ENCODE data around the gene COBL. TPM values are rescaled to one million over a fixed set of nuclear protein-coding genes. Genes with fewer than 3 reads are reported as not detected.

Gene COBL
- total and polyA plus RNA-seq, 2 of the 4 experiments (the other 2 are of a cell fraction): under 0.01 TPM; not detected in 1

GRCh38 chr7:51158742-51159445, 157.7 kb downstream of the COBL start:
- no peak overlapping the region for H2BK5ac ChIP-seq (ENCODE audit: low read depth, low read length, poor library complexity, severe bottlenecking)
- no peak overlapping the region for H3K4me2 ChIP-seq (ENCODE audit: low read depth, low read length)
- POLR2A ChIA-PET (ENCODE audit: unreplicated experiment): no interaction called here
- CTCF ChIA-PET: interaction anchor here (1.4 kb wide), 1 partner anchor 18 kb away, joined by 3 read pairs; no protein-coding TSS in a partner anchor
- intact Hi-C loops (cut with micrococcal nuclease) (no loop called here), in situ Hi-C loops (cut with MboI; ENCODE audit: low sequenced_read_pairs) (loop anchor here (25.0 kb wide), 1 partner anchor 1022 kb away; no protein-coding TSS in a partner anchor), dilution Hi-C loops (cut with HindIII; ENCODE audit: low sequenced_read_pairs, unreplicated experiment) (no loop called here)
- no peak overlapping the region for H3K4ac ChIP-seq (ENCODE audit: low read depth, low read length)
- no peak overlapping the region for H3K9ac ChIP-seq (ENCODE audit: low read depth, low read length)
- TF ChIP-seq FOS (IDR thresholded peaks at IDR 0.05; ENCODE audit: low read depth, low read length) (no peak), ELK1 (IDR thresholded peaks at IDR 0.05; ENCODE audit: borderline replicate concordance, low read depth, low read length) (no peak), BHLHE40 (IDR thresholded peaks at IDR 0.05; ENCODE audit: low read depth, low read length) (no peak), POLR2A (IDR thresholded peaks at IDR 0.05; ENCODE audit: low read depth, low read length) (no peak), NFE2L2 (IDR thresholded peaks at IDR 0.05; ENCODE audit: low read depth, low read length) (no peak), CHD1 (IDR thresholded peaks at IDR 0.05; ENCODE audit: low read depth, low read length) (no peak), MXI1 (IDR thresholded peaks at IDR 0.05; ENCODE audit: borderline replicate concordance, low read depth, low read length) (no peak), RAD21 (IDR thresholded peaks at IDR 0.05; ENCODE audit: low read length) (no peak), MAFK (IDR thresholded peaks at IDR 0.05; ENCODE audit: low read depth, low read length) (no peak), SMC3 (IDR thresholded peaks at IDR 0.05; ENCODE audit: low read depth, low read length) (no peak), CTCF (conservative IDR thresholded peaks at IDR 0.05; ENCODE audit: low read depth, low read length) (no peak)
- H2BK15ac ChIP-seq (ENCODE audit: low read depth, low read length): no peak overlapping the region
- no peaks in the 10 kb centered on the region for H4K20me1 ChIP-seq (ENCODE audit: insufficient read depth, low read length)
- H3K23ac ChIP-seq (ENCODE audit: low read depth, low read length): no peak overlapping the region
- H3K4me3 ChIP-seq (ENCODE audit: insufficient read depth, low read depth, low read length): no peak overlapping the region
- no peaks in the 10 kb centered on the region for H3K79me1 ChIP-seq (ENCODE audit: low read depth in 1 of 2, low read length in 2 of 2)
- H3K36me3 ChIP-seq (ENCODE audit: control insufficient read depth, insufficient read depth, low read length): no peaks in the 10 kb centered on the region
- H3K14ac ChIP-seq (replicated peaks; ENCODE audit: low read depth, low read length): no peak overlapping the region
- no peak for DNase-seq
- no peaks in the 10 kb centered on the region for H3K9me3 ChIP-seq (ENCODE audit: control insufficient read depth, insufficient read depth, low read length)
- H4K91ac ChIP-seq (ENCODE audit: insufficient read depth, low read depth, low read length): no peak overlapping the region
- no peak overlapping the region for H4K8ac ChIP-seq (ENCODE audit: low read depth in 2 of 2, low read length in 2 of 2)
- H3K4me1 ChIP-seq (ENCODE audit: control insufficient read depth, insufficient read depth, low read length): no peaks in the 10 kb centered on the region
- no TSS peak for BruUV-seq (replicated peaks)
- H3K27me3 ChIP-seq (ENCODE audit: control insufficient read depth, insufficient read depth, low read length): peaks cover 10% of the 10 kb centered on the region; the same call in 1 of the 2 replicates
- H2AFZ ChIP-seq (replicated peaks; ENCODE audit: low read length, poor library complexity): no peak overlapping the region
- WGBS, 2 experiments (ENCODE audit: extremely low coverage in 2 of 2, insufficient read length in 1 of 2): 51% methylated on average over 5 of the region's 36 CpGs; no CpG with 5 or more reads in 1 of the 2 experiments
- H2AK5ac ChIP-seq (ENCODE audit: low read depth, low read length): no peak overlapping the region
- no peak overlapping the region for H3K18ac ChIP-seq (ENCODE audit: low read depth, low read length)
- H3K27ac ChIP-seq (ENCODE audit: insufficient read depth, low read length): no peak overlapping the region
- H3K9me1 ChIP-seq (ENCODE audit: insufficient read depth, low read length): no peaks in the 10 kb centered on the region
- H2AK9ac ChIP-seq (replicated peaks; ENCODE audit: low read depth, low read length, poor library complexity): no peak overlapping the region
- H4K5ac ChIP-seq (ENCODE audit: low read depth, low read length): no peak overlapping the region
- no peak overlapping the region for H2BK20ac ChIP-seq (ENCODE audit: low read depth, low read length)
- H3K56ac ChIP-seq (ENCODE audit: extremely low read depth, insufficient read depth, low read length): no peak overlapping the region
- H2BK120ac ChIP-seq (ENCODE audit: low read depth, low read length): no peak overlapping the region
- ATAC-seq (ENCODE audit: low read depth): no peak

Measured in IMR-90 (cell line).